DMS153 (cell line): ENCODE measurements around the gene CBX6.
"Not testable (repeated sequence)": the region's sequence is repeated elsewhere in the genome, so short reads cannot be mapped to it uniquely, and the experiment has no call there.

ENCODE experiments used
- DNase-seq: peaks from one replicate; lab custom pipeline; 2025; lab: John Stamatoyannopoulos, UW

Gene CBX6

DNA sequence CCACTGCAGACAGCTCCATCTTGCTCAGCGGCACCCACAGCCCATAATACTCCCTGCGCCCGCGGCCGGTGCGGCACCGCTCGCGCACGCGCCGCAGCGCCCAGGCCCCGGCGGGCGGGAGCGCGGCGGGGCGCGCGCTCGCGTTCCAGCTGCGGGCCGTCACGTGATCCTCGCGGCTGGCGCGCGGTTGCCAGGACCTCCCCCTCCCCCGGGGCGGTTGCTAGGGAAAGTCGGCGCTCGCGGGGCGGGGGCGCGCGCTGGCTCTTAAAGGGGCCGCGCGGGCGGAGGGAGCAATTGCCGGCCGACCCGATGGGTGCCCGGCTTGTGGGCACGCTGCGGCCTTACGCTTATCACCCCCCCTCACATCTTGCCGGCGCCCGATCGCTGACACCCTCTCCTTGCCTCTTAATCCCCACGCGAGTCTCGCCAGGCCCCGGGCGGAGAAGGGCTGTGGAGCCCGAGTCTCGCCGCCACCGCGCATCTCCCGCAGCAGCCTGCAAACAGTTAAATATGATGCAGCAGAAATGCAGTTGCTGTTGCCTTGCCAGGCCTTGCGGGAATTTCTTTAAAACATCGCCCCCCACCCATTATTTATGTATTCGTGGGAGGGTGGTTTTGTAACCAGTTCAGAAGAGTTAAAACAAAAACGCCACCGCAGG is at the start of gene CBX6:
TSS of gene CBX6 (minus strand) at position 45 of the 659 bp plus-strand sequence. CDS start at position 19, 26 bp downstream.
- peak; percentile 88 for DNase-seq

DNA sequence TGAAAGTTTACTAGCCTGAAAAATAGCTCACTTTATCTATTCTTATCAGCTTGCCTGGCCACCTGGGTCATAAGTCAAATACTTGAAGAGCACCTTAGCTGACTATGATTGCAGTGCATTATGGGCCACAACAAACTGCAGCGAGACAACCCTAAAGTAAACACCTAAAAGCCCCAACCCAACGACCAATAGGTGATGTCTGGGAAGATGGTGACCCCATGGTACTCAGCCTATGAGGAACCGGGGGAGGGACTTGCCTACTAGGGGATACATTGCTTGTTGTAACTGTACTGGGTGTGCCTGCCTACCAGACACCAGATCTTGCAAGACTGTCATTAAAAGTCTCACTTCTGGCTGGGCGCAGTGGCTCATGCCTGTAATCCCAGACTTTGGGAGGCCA is 49.8 kb upstream of the CBX6 start:
- DNase-seq: peak; percentile 39

DNA sequence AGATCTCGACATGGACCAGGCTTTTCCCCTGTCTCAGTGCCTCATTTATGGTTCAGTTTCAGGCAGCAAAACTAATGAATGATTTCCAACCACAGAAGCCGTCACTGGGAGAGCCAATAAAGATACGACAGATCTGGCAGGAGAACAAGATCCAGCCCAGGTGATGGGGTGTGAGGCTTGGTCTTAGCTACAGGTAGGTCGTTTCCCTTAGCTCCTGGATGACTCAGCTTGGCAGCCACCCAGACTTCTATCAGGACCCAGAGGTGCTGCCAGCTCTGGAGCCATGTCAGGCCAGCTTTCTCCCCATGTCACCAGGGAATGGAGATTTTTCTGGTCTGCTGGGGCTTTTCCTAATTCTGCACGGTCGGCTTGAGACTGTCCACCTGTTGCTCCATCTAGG is 49.1 kb upstream of the CBX6 start:
- peak; percentile 87 for DNase-seq

- no peak for DNase-seq
Measured at GRCh38 chr22:38919631-38920190, 47.7 kb upstream of the CBX6 start.

- no peak for DNase-seq
Measured at GRCh38 chr22:38911434-38911833, 39.4 kb upstream of the CBX6 start.

DNA sequence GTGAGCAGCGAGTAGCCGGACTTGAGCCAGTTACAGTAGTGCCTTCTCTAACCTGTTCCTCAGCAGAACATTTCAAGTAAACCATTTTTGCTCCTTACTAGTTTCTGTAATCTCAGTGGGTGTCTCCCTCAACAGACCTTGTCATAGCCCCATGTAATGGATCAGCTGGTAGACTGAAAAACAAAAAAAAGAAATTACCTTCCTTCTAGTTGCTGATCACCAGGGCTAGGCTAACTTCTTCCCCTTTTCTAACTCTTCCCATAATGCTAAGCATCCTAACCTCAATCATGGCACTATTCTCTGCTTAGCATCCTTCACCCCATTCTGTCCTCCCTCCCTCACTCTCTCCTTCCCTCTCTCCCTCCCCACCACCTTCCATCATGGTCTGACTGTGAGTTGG is 35.8 kb upstream of the CBX6 start:
- no peak for DNase-seq

DNA sequence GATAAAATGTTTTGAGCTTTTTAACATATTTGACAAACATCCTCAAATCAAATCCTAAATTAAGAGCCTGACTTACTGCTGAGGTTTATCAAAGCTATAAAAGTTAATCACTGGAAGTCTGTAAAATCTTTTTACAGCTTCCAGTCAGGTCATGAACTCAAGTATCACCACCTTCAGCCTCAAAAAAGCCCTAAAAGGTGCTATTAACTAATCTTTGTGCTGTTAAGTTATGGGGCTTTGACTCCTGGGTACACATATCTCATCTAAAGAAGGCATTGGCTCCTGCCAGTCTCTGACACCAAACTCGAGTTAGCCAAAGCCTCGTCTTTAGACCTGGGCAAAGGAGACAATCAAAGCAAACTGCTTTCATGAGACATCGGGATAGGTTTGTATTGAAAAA is 34.0 kb upstream of the CBX6 start:
- DNase-seq: no peak

GRCh38 chr22:38904052-38904617 is 32.1 kb upstream of the CBX6 start:
- not testable (repeated sequence) for DNase-seq

DNA sequence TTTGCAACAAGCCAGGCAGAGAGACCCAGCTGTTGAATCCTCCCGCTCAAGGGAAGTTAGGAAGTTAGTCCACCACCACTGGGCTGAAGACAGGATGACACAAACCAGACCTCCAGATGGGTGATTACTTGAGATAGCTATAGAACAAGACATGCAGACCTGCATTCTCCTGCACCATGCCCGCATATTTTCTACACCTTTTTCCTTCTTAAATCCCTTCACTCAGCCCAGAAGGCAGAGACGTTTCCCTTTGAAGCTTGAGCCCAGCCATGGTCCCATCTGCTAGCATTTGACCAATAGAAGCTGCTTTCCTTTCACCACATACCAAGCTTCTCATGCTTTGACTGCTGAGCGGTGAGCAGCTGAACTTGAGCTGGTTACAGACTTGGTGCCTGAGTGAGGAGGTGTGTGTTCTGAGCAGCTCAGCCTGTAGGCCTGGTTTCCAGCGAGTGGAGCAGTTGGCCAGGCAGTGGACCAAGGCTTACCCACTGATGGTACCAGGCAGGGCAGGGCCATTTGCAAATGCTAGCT is 29.2 kb upstream of the CBX6 start:
- DNase-seq: no peak

DNA sequence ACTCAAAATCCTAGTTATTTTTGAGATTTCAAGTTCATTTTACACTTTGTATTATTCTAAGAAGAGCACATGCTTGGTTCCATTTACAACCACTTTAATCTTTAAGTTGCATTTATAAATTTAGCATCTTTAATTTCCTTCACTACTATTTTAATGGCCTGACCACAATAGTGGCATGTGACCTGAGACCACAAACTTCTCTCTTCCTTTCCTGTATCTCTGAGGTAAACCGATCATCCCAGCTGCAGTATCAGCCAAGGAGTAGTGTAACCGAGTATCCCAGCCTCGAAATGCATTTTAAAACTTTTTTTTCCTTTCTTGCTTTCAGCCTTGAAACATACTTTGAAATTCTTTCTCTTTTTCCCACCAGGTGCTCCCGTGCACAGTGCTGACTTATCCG is 28.7 kb upstream of the CBX6 start:
- no peak for DNase-seq

GRCh38 chr22:38891256-38891655 is 19.2 kb upstream of the CBX6 start:
- no peak for DNase-seq

GRCh38 chr22:38890377-38890776 is 18.4 kb upstream of the CBX6 start:
- no peak for DNase-seq

DNA sequence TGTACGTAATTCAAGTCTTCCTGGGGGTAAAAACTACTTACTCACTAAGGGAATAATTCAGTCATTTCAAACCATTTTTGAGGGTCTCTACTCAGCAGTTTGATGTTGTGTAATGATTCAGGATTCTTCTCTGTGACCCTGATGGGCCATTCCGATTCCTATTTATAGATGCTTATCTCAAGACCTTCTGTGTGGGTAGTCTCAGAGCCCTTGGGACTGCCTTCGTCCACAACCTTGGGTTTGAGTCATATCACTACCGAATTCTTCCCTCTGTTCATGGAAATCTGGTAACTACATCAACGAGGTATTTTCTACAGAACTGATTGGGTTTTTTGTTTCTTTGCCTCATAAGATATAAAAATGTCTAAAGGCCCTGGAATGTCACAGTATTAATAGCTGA is 14.3 kb upstream of the CBX6 start:
- DNase-seq: no peak

- DNase-seq: no peak
Measured at GRCh38 chr22:38882972-38883622, 11.1 kb upstream of the CBX6 start.

DNA sequence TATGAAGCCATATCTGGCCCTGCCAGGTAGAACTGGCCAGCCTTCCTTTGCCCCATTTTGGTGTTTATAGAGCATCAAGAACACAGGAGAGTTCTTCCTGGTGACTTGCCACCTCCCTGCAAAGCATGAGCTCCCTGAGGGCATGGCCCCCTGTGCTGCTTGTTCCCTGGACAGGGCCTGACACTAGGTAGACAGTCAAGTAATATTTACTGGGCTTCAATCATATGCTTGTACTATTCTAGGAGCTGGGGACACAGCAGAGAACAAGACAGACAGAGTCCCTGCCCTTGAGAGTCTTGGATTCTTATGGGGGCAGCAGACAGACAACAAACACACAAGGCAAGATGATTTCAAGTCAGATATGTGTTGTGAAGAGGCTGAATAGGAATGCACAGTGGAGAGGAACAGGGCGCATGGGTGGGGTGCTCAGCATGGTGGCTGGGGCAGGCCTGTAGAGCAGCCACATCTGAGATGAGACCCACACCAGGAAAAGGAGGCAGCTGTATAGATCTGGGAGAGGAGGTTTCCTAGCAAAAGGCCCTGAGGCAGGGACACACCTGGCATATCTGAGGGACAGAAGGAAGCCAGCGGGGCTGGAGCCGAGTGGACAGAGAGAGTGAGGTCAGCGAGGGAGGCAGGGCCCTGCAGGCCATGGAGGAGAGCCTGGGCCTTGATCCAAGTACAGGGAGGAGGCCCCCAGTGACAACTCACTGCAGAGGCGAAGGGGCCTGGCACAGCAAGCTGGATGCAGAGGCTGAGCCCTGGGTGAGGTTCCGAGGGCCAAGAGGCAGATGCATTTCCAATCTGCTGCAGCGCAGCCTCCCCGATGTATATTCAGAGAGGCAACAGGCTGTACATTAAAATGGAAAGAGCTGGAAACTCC is 10.2 kb upstream of the CBX6 start:
- no peak for DNase-seq

DNA sequence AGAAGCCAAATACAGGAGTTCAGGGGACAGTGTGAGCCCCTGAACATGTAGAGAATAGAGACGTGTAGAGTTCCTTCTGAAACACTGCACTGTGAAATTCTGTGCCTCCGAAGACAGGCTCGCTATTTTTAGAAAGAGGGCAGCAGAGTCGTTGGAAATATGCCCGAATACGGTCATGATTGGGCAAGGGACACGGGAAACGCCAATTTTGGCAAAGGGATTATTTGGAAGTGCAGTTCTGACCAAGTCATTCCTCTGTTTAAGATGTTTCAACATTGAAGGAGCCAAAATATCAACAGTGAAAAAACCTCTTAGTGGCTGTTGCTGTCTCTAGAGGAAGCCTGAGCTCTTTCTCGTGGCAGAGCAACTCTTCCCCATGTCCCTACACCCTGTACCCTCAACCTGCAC is 9.5 kb upstream of the CBX6 start:
- no peak for DNase-seq

GRCh38 chr22:38879961-38880360 is 7.9 kb upstream of the CBX6 start:
- DNase-seq: no peak

- no peak for DNase-seq
Measured at GRCh38 chr22:38879108-38879729, 7.2 kb upstream of the CBX6 start.

DNA sequence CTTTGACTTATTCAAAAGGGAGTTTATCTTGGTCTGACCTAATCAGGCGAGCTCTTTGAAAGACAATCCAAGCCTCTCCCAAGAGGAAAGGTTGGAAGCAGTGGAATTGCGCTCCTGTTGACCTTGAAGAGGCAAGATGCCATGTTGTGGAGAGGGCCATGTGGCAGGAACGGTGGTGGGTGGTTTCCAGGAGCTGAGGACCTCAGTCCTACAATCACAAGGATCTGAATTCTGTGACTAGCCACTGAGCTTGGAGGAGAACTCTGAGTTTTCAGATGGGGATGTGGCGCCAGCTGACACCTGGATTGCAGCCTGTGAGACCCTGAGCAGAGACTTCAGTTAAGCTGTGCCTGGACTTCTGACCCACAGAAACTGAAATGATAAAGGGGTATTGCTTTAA is 6.0 kb upstream of the CBX6 start:
- no peak for DNase-seq

DNA sequence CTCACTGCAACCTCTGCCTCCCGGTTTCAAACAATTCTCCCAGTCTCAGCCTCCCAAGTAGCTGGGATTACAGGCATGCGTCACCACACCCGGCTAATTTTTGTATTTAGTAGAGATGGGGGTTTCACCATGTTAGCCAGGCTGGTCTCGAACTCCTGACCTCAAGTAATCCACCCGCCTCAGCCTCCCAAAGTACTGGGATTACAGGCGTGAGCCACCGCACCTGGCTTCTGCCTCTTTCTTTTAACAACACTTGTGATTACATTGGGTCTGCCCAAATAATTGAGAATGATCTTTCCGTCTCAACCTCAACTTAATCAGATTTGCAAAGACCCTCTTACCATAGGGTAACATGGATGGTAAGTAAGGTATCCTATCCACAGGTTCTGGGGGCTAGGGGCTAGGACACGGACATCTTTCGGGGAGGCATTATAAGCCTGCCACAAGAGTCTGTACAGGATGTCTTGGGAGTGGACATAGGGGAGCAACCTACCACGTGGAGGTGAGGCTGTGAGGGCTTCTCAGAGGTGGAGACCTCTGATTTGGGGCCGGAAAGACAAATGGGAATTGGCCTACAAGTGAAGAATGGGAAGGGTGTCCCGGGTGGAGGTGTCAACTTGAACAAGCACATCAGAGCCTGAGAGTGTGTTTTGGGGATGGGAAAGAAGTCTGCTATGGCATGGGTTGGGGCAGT is 2.7 kb upstream of the CBX6 start:
- DNase-seq: no peak
